GM10266 (cell line): ENCODE measurements around the gene FALEC.
A peak's percentile ranks its signal among the peaks of the same experiment; 100 is the strongest.
"Not testable (repeated sequence)": the region's sequence is repeated elsewhere in the genome, so short reads cannot be mapped to it uniquely, and the experiment has no call there.

Source experiments
- DNase-seq: peaks from one replicate; pipeline ENCODE4 v3.0.0; 2012; ENCODE audit errors: extremely low spot score
- CTCF ChIP-seq: IDR thresholded peaks from 2 replicates; pipeline ENCODE4 v1.5.1; 2012; ENCODE audit warnings: mild to moderate bottlenecking, low read depth; ENCODE audit not compliant: control insufficient read depth, insufficient read depth; ENCODE audit errors: missing control alignments

The FALEC gene

GRCh38 chr1:150577557-150578271 is 62.2 kb downstream of the FALEC start:
- no peak for DNase-seq
- no peak for TF ChIP-seq CTCF

GRCh38 chr1:150578272-150579109 is 62.9 kb downstream of the FALEC start:
- no peak for TF ChIP-seq CTCF
- no peak for DNase-seq

GRCh38 chr1:150579110-150579944 is 63.8 kb downstream of the FALEC start, which contains the start of gene MCL1:
Gene MCL1 (minus strand): TSS chr1:150579610. CDS start chr1:150579530, 80 bp downstream.
- TF ChIP-seq CTCF, result no peak
- DNase-seq, result peak; percentile 97

GRCh38 chr1:150579945-150580642 is 64.5 kb downstream of the FALEC start:
- DNase-seq, result no peak
- TF ChIP-seq CTCF, result no peak

- DNase-seq, result not testable (repeated sequence)
Observed at GRCh38 chr1:150580966-150581365, 65.4 kb downstream of the FALEC start.

GRCh38 chr1:150581437-150581836 is 65.9 kb downstream of the FALEC start:
- DNase-seq, result not testable (repeated sequence)

- DNase-seq, result not testable (repeated sequence)
Observed at GRCh38 chr1:150581962-150582361, 66.4 kb downstream of the FALEC start.

- TF ChIP-seq CTCF, result no peak
- DNase-seq, result no peak
Observed at GRCh38 chr1:150582371-150582770, 66.8 kb downstream of the FALEC start.
